ENCODE results near the gene CX3CL1. TPM values are rescaled to one million over a fixed set of nuclear protein-coding genes. Genes with fewer than 3 reads are reported as not detected.

CX3CL1 gene
- total RNA-seq, 4 donors from 2014 or later, result 1.7 to 13.5 (median 1.8) TPM; not detected in 1

- no peak overlapping the region for H3K27ac ChIP-seq
Observed at GRCh38 chr16:57381791-57382534, 9.7 kb downstream of the CX3CL1 start.

GRCh38 chr16:57382535-57383275, 10.4 kb downstream of the CX3CL1 start:
- TF ChIP-seq POLR2AphosphoS5 (IDR thresholded peaks at IDR 0.05) (no peak), CTCF (IDR thresholded peaks at IDR 0.05) (no peak), EP300 (IDR thresholded peaks at IDR 0.05; ENCODE audit: low read depth) (no peak), POLR2A (IDR thresholded peaks at IDR 0.05) (no peak)
- no peak overlapping the region for H3K27ac ChIP-seq
- H3K4me1 ChIP-seq, result peaks cover 9 to 30% (median 12%) of the 10 kb centered on the region in 4 donors
- WGBS, 2 donors (ENCODE audit: low coverage in 1 of 2), result 88% methylated on average over 14 of the region's 16 CpGs; no CpG with 5 or more reads in 1 of the 2 donors
- in situ Hi-C loops (cut with MboI; ENCODE audit: low pct_ligation_motif_present in 1 of 4, low pct_unique_long_range_greater_than_20kb in 1 of 4, low sequenced_read_pairs in 3 of 4) (no loop called here), intact Hi-C loops (cut with DNase I; ENCODE audit: low total_unique reads) (no loop called here)
- no peak for DNase-seq
- no peaks in the 10 kb centered on the region for H3K9me3 ChIP-seq
- no peaks in the 10 kb centered on the region for H3K36me3 ChIP-seq
- H3K4me3 ChIP-seq, result no peak overlapping the region
- H3K27me3 ChIP-seq, result no peaks in the 10 kb centered on the region

More at GRCh38 chr16:57381791-57382534, 9.7 kb downstream of the CX3CL1 start:
- TF ChIP-seq POLR2AphosphoS5 (IDR thresholded peaks at IDR 0.05) (no peak), POLR2A (IDR thresholded peaks at IDR 0.05) (no peak), EP300 (IDR thresholded peaks at IDR 0.05; ENCODE audit: low read depth) (no peak), CTCF (IDR thresholded peaks at IDR 0.05) (no peak)
- no peaks in the 10 kb centered on the region for H3K27me3 ChIP-seq
- no peak overlapping the region for H3K4me3 ChIP-seq
- H3K4me1 ChIP-seq, result peaks cover 9 to 35% (median 12%) of the 10 kb centered on the region in 4 donors
- intact Hi-C loops (cut with DNase I; ENCODE audit: low total_unique reads), result no loop called here
- WGBS, 2 donors (ENCODE audit: low coverage in 1 of 2), result 90% methylated on average over 33 of the region's 35 CpGs; no CpG with 5 or more reads in 1 of the 2 donors
- no peaks in the 10 kb centered on the region for H3K36me3 ChIP-seq
- no peak for DNase-seq
- H3K9me3 ChIP-seq, result no peaks in the 10 kb centered on the region
- in situ Hi-C loops (cut with MboI; ENCODE audit: low pct_ligation_motif_present in 1 of 4, low pct_unique_long_range_greater_than_20kb in 1 of 4, low sequenced_read_pairs in 3 of 4), result no loop called here

- Histone ChIP-seq H3K4me3 (no peak overlapping the region), H3K9me3 (no peaks in the 10 kb centered on the region), H3K4me1 (peaks cover 14 to 28% (median 16%) of the 10 kb centered on the region in 4 donors), H3K36me3 (no peaks in the 10 kb centered on the region), H3K27ac (peak overlapping the region in 3 of 4 donors; percentile 11 to 47 (median 15)), H3K27me3 (no peaks in the 10 kb centered on the region)
- no peak for DNase-seq
- intact Hi-C loops (cut with DNase I; ENCODE audit: low total_unique reads) (no loop called here), in situ Hi-C loops (cut with MboI; ENCODE audit: low pct_ligation_motif_present in 1 of 4, low pct_unique_long_range_greater_than_20kb in 1 of 4, low sequenced_read_pairs in 3 of 4) (no loop called here)
- no peak for TF ChIP-seq EP300 (IDR thresholded peaks at IDR 0.05; ENCODE audit: low read depth)
- TF ChIP-seq POLR2A (IDR thresholded peaks at IDR 0.05), result no peak
- TF ChIP-seq CTCF (IDR thresholded peaks at IDR 0.05), result no peak
- TF ChIP-seq POLR2AphosphoS5 (IDR thresholded peaks at IDR 0.05), result no peak
- WGBS, 2 donors (ENCODE audit: low coverage in 1 of 2), result 72% methylated on average over 8 of the region's 8 CpGs; no CpG with 5 or more reads in 1 of the 2 donors
Observed at GRCh38 chr16:57383276-57384247, 11.3 kb downstream of the CX3CL1 start.
